HepG2 (cell line): ENCODE results near the gene LUZP2. TPM values are rescaled to one million over a fixed set of nuclear protein-coding genes. Genes with fewer than 3 reads are reported as not detected.

ENCODE experiments used
- ATAC-seq: fragments of 200-7000 bp; cut with Tn5 transposase; 3 replicates; pipeline ENCODE4 v1.9.1; 2020; ENCODE audit warnings: mild to moderate bottlenecking, moderate library complexity
- BruUV-seq: library from RNA; stranded (reverse); fragments of 400-500 nt; replicated peaks from 2 replicates; lab custom pipeline; 2021; lab: Mats Ljungman, UMichigan
- CTCF ChIA-PET: fragments of 300-600 bp; formaldehyde crosslinking; extraction: SDS; loops from one replicate; lab custom pipeline; 2021; ENCODE audit warnings: low total read pairs, inconsistent platforms, low intra/inter-chr PET ratio; lab: Yijun Ruan, JAX
- POLR2A ChIA-PET: fragments of 350-600 bp; sonication (Branson Sonifier 250); formaldehyde crosslinking; loops from one replicate; lab custom pipeline; 2020; ENCODE audit warnings: antibody characterized with exemption, inconsistent platforms; lab: Yijun Ruan, JAX
- DNase-seq: peaks from one replicate; pipeline ENCODE4 v3.0.0-alpha.2; 2015; ENCODE audit warnings: low spot score
- FAIRE-seq: peaks from 3 replicates; lab custom pipeline; 2011; peaks lifted over from hg19 to GRCh38; lab: Jason Lieb, UNC
- H2AFZ ChIP-seq: one replicate; pipeline ENCODE4 v1.6.1; 2011; ENCODE audit warnings: low read length, inconsistent platforms
- H3K27ac ChIP-seq: fragments of 300-600 bp; 3 replicates; pipeline ENCODE4 v1.8.0; 2011; ENCODE audit warnings: mixed run types, mild to moderate bottlenecking, mixed read lengths, low read length, inconsistent platforms; ENCODE audit not compliant: insufficient read depth; ENCODE audit errors: extremely low read length
- H3K27me3 ChIP-seq, 2 experiments: fragments of 200-600 bp in 1 of 2; 2 replicates in 1 of 2; 3 replicates in 1 of 2; pipeline versions ENCODE4 v1.6.0 to v1.8.0; 2011; ENCODE audit warnings: low read length in 2 of 2, mild to moderate bottlenecking in 2 of 2, moderate library complexity in 2 of 2, inconsistent platforms in 1 of 2; ENCODE audit not compliant: insufficient read depth in 2 of 2, control insufficient read depth in 1 of 2
- H3K36me3 ChIP-seq, 2 experiments: fragments of 200-600 bp in 1 of 2; replicated peaks in 1 of 2; 2 replicates in 1 of 2; 3 replicates in 1 of 2; pipeline versions ENCODE4 v1.5.1 to v1.8.0; 2011; ENCODE audit warnings: low read length in 2 of 2, inconsistent platforms in 1 of 2; ENCODE audit not compliant: insufficient read depth in 2 of 2, control insufficient read depth in 1 of 2
- H3K4me1 ChIP-seq: 2 replicates; pipeline ENCODE4 v1.5.1; 2012; ENCODE audit warnings: low read length, inconsistent platforms; ENCODE audit not compliant: insufficient read depth
- H3K4me2 ChIP-seq: 2 replicates; pipeline ENCODE4 v1.6.0; 2011; ENCODE audit warnings: low read depth, low read length, inconsistent platforms
- H3K4me3 ChIP-seq, 3 experiments: fragments of 200-600 bp in 1 of 3; sonication (generic), shearing (Covaris generic) in 1 of 3; replicated peaks in 1 of 3; 2 replicates each; pipeline ENCODE4 v1.5.1; 2011 to 2016; ENCODE audit warnings: low read length in 3 of 3, inconsistent platforms in 2 of 3, low read depth in 2 of 3, mild to moderate bottlenecking in 2 of 3, control low read depth in 1 of 3, mixed read lengths in 1 of 3; ENCODE audit not compliant: insufficient read depth in 1 of 3
- H3K79me2 ChIP-seq: one replicate; pipeline ENCODE4 v1.6.1; 2011; ENCODE audit warnings: low read length, inconsistent platforms; ENCODE audit not compliant: insufficient read depth
- H3K9ac ChIP-seq: 2 replicates; pipeline ENCODE4 v1.6.0; 2011; ENCODE audit warnings: mild to moderate bottlenecking, low read depth, low read length, inconsistent platforms; ENCODE audit not compliant: insufficient read depth
- H3K9me3 ChIP-seq: 2 replicates; pipeline ENCODE4 v1.5.1; 2012; ENCODE audit warnings: mild to moderate bottlenecking, low read length
- H4K20me1 ChIP-seq: 2 replicates; pipeline ENCODE4 v1.6.0; 2011; ENCODE audit warnings: inconsistent platforms, mild to moderate bottlenecking, low read length, moderate library complexity; ENCODE audit not compliant: insufficient read depth
- ARID4A ChIP-seq: sonication (generic); formaldehyde crosslinking; IDR thresholded peaks from 2 replicates; pipeline ENCODE4 v1.5.0; 2020; ENCODE audit warnings: mild to moderate bottlenecking, missing genetic modification reagents, borderline replicate concordance
- CBX5 ChIP-seq: sonication (generic); formaldehyde crosslinking; IDR thresholded peaks from 2 replicates; pipeline ENCODE4 v1.4.0; 2020; ENCODE audit warnings: missing genetic modification reagents, borderline replicate concordance
- FUBP1 ChIP-seq: sonication (generic); formaldehyde crosslinking; IDR thresholded peaks from 2 replicates; pipeline ENCODE4 v1.5.1; 2020; ENCODE audit warnings: missing genetic modification reagents, mild to moderate bottlenecking, borderline replicate concordance
- IKZF1 ChIP-seq: fragments of 450-650 bp; IDR thresholded peaks from 2 replicates; pipeline ENCODE4 v1.7.1; 2016
- LRRFIP1 ChIP-seq: sonication (generic); formaldehyde crosslinking; conservative IDR thresholded peaks from 2 replicates; pipeline ENCODE4 v1.4.0; 2020; ENCODE audit warnings: missing genetic modification reagents
- NFYC ChIP-seq: IDR thresholded peaks from 2 replicates; pipeline ENCODE4 v1.6.1; 2016; ENCODE audit warnings: missing genetic modification reagents, missing compliant biosample characterization
- ZBTB46 ChIP-seq: sonication (generic); formaldehyde crosslinking; IDR thresholded peaks from 2 replicates; pipeline ENCODE4 v1.4.0; 2020; ENCODE audit warnings: mild to moderate bottlenecking, missing genetic modification reagents, borderline replicate concordance
- ZNF17 ChIP-seq: sonication (generic); formaldehyde crosslinking; IDR thresholded peaks from 2 replicates; pipeline ENCODE4 v1.5.0; 2020; ENCODE audit warnings: mild to moderate bottlenecking, missing genetic modification reagents
- ZNF343 ChIP-seq: sonication (generic); formaldehyde crosslinking; IDR thresholded peaks from 2 replicates; pipeline ENCODE4 v1.4.0; 2020; ENCODE audit warnings: mild to moderate bottlenecking, missing genetic modification reagents
- ZNF605 ChIP-seq: sonication (generic); formaldehyde crosslinking; IDR thresholded peaks from 2 replicates; pipeline ENCODE4 v1.8.0; 2022; ENCODE audit warnings: mild to moderate bottlenecking, missing genetic modification reagents
- ZNF737 ChIP-seq: sonication (generic); formaldehyde crosslinking; IDR thresholded peaks from 2 replicates; pipeline ENCODE4 v1.5.0; 2020; ENCODE audit warnings: missing genetic modification reagents, mild to moderate bottlenecking, borderline replicate concordance
- ZNF790 ChIP-seq: sonication (generic); formaldehyde crosslinking; IDR thresholded peaks from 2 replicates; pipeline ENCODE4 v1.8.0; 2022; ENCODE audit warnings: missing genetic modification reagents, mild to moderate bottlenecking, borderline replicate concordance
- WGBS: methylation state at CpG from one replicate; pipeline ENCODE4 v1.1.6; 2017; ENCODE audit warnings: low lambda C conversion rate; 5-methylcytosine and 5-hydroxymethylcytosine counted together
- in situ Hi-C: cut with HindIII; loops from 2 replicates; pipeline ENCODE4 v1.10.0; 2017; ENCODE audit warnings: low pct_unique_long_range_greater_than_20kb; ENCODE audit not compliant: extremely low pct_ligation_motif_present
- intact Hi-C: fragments of 100-400 bp; cut with micrococcal nuclease; formaldehyde crosslinking; loops from one replicate; pipeline ENCODE4 v1.10.0; 2022; ENCODE audit not compliant: unreplicated experiment
- polyA plus RNA-seq, 8 experiments: library from polyadenylated mRNA; depleted of rRNA in 3 of 8; stranded (reverse) in 7 of 8; unstranded in 1 of 8; fragments of >200 nt; fragmentation: Illumina TruSeq in 4 of 8; extraction: Trizol in 4 of 8; gene quantifications; 2 replicates each; pipeline versions ENCODE4 v1.2.1 to v1.2.3, GENCODE V29; 2011 to 2016; ENCODE audit warnings: low read depth in 4 of 8, missing spikeins in 1 of 8, mixed read lengths in 1 of 8; ENCODE audit not compliant: insufficient read depth in 1 of 8
- total RNA-seq, 5 experiments: library from RNA; depleted of rRNA; stranded (reverse); fragments of >200 nt; fragmentation: Illumina TruSeq; extraction: Trizol; gene quantifications; 2 replicates each; pipeline ENCODE4 v1.2.3, GENCODE V29; 2016; ENCODE audit warnings: low read depth in 1 of 5
- TF ChIP-seq, protein P1 (sequence below): fragments of 450-650 bp; IDR thresholded peaks from 2 replicates; pipeline ENCODE4 v1.6.1; 2017

LUZP2 gene
- total and polyA plus RNA-seq, 2 of the 13 experiments (the other 11 are each of a cell fraction or from before 2014, with no cell fraction given): not detected

GRCh38 chr11:24949406-24949805, 452.6 kb downstream of the LUZP2 start:
- Histone ChIP-seq H3K27me3 (no peaks in the 10 kb centered on the region), H3K4me1 (no peaks in the 10 kb centered on the region), H4K20me1 (no peaks in the 10 kb centered on the region), H3K27ac (no peak overlapping the region), H2AFZ (no peak overlapping the region), H3K4me3 (no peak overlapping the region), H3K36me3 (no peaks in the 10 kb centered on the region), H3K9me3 (no peaks in the 10 kb centered on the region; the same call in 1 of the 2 replicates), H3K9ac (no peak overlapping the region), H3K4me2 (no peak overlapping the region), H3K79me2 (no peaks in the 10 kb centered on the region)
- WGBS: 10% methylated on average over 5 of the region's 5 CpGs
- no peak for FAIRE-seq
- in situ Hi-C loops (no loop called here), intact Hi-C loops (no loop called here)
- no peak for DNase-seq
- no TSS peak for BruUV-seq
- ChIA-PET CTCF (no interaction called here), POLR2A (no interaction called here)
- no peak for ATAC-seq
- TF ChIP-seq FUBP1 (CRISPR knock-in tag) (no peak), IKZF1 (no peak), ZNF790 (CRISPR knock-in tag) (no peak), CBX5 (CRISPR knock-in tag) (no peak), LRRFIP1 (no peak), ARID4A (CRISPR knock-in tag) (no peak), ZBTB46 (no peak), ZNF343 (CRISPR knock-in tag) (no peak), NFYC (CRISPR knock-in tag) (no peak), ZNF605 (CRISPR knock-in tag) (no peak), ZNF17 (no peak), ZNF737 (CRISPR knock-in tag) (no peak)
- TF ChIP-seq, protein P1, sequence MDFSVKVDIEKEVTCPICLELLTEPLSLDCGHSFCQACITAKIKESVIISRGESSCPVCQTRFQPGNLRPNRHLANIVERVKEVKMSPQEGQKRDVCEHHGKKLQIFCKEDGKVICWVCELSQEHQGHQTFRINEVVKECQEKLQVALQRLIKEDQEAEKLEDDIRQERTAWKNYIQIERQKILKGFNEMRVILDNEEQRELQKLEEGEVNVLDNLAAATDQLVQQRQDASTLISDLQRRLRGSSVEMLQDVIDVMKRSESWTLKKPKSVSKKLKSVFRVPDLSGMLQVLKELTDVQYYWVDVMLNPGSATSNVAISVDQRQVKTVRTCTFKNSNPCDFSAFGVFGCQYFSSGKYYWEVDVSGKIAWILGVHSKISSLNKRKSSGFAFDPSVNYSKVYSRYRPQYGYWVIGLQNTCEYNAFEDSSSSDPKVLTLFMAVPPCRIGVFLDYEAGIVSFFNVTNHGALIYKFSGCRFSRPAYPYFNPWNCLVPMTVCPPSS: no peak
